Epithelial cell of proximal tubule (primary cell): ENCODE data around the gene CACNA1C. TPM values are rescaled to one million over a fixed set of nuclear protein-coding genes. Genes with fewer than 3 reads are reported as not detected.

Experiments
- DNase-seq: peaks from one replicate; pipeline ENCODE4 v3.0.0-alpha.2; 2011; ENCODE audit warnings: low read depth
- H3K4me3 ChIP-seq: 2 replicates; pipeline ENCODE4 v1.5.1; 2011; ENCODE audit warnings: low read depth, mild to moderate bottlenecking, low read length
- total RNA-seq: library from RNA; depleted of rRNA; stranded (reverse); fragments of >200 nt; gene quantifications from 2 replicates; pipeline ENCODE4 v1.2.3, GENCODE V29; 2015
- TF ChIP-seq, protein P1 (sequence below): conservative IDR thresholded peaks from 2 replicates; pipeline ENCODE4 v1.5.1; 2012; ENCODE audit warnings: low read depth, mild to moderate bottlenecking, low read length

The CACNA1C gene
- total RNA-seq, 1 donor from 2014 or later = not detected

DNA sequence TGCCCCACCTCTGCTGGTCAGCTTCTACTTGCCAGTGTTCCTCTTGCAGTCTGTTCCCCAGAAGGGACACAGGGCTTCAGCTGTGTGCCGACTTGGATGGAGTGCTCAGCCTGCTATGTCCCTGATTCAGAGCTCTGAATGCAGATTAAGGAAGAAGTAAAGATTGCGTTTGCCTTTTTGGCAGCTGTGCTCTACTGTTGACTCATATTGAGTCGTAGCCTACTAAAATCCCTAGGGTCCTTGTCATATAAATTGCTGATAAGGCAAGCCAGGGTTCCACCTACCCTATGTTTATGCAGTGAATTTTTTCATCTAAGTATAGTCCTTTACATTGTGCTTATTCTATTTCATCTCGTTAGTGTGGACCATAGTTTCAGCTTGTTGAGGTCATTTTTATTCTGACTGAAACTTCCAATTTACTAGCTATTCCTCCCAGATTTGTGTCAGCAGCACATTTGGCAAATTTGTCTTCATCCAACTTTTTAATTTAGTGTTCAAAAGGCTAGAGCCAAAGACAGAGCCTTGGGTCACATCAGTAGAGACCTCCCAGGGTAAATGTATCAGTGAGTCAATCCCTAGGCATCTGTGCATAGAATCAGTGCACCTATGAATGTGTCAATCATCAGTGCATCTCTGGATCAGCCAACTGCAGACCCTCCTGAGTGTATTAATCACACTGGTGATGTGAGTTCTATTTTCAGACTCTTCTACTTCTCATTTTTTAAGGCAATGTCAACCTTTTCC is 31.9 kb downstream of the CACNA1C start:
- DNase-seq = no peak
- TF ChIP-seq, protein P1, sequence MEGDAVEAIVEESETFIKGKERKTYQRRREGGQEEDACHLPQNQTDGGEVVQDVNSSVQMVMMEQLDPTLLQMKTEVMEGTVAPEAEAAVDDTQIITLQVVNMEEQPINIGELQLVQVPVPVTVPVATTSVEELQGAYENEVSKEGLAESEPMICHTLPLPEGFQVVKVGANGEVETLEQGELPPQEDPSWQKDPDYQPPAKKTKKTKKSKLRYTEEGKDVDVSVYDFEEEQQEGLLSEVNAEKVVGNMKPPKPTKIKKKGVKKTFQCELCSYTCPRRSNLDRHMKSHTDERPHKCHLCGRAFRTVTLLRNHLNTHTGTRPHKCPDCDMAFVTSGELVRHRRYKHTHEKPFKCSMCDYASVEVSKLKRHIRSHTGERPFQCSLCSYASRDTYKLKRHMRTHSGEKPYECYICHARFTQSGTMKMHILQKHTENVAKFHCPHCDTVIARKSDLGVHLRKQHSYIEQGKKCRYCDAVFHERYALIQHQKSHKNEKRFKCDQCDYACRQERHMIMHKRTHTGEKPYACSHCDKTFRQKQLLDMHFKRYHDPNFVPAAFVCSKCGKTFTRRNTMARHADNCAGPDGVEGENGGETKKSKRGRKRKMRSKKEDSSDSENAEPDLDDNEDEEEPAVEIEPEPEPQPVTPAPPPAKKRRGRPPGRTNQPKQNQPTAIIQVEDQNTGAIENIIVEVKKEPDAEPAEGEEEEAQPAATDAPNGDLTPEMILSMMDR = no peak
- no peak overlapping the region for H3K4me3 ChIP-seq

DNA sequence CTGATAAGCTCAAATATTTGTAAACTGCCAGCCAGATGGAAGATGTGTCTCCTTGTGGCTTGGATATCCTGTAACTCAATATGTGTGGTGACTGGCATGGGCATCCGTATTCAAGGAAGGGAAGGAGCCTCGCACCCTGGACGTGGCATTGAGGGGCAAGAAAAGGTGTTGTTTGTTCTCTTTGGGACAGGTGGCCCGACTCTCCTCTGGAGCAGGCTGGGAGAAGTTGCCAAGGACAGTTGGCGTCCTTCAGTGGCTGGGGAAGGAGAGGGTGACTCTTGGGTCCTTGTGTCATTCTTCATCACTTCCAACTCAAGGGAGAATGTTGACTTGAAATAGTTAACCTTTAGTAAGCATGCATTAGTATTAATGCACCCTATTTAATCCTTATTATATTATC is 39.6 kb downstream of the CACNA1C start:
- TF ChIP-seq, protein P1 = no peak
- no peak overlapping the region for H3K4me3 ChIP-seq
- DNase-seq = no peak

DNA sequence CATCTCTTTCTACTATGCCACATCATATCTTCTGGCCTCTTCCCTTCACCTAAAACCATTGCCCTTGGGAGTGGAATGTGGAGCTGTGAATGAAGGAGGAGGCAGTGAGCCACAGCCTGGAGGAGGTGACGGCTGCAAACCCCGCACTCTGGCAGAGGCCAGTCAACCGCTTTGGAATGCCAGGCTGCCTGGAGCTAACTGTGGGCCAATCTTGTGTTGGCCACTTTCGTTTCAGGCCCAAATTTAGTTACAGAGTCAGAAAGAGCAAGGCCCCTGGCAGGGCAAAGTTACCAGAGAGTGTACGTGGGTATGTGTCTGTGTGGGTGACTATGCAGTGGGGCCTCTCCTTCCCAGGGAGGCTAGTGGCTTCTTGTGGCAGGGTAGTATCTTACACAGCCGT is 40.1 kb downstream of the CACNA1C start:
- no peak for DNase-seq
- no peak overlapping the region for H3K4me3 ChIP-seq
- TF ChIP-seq, protein P1 = no peak

DNA sequence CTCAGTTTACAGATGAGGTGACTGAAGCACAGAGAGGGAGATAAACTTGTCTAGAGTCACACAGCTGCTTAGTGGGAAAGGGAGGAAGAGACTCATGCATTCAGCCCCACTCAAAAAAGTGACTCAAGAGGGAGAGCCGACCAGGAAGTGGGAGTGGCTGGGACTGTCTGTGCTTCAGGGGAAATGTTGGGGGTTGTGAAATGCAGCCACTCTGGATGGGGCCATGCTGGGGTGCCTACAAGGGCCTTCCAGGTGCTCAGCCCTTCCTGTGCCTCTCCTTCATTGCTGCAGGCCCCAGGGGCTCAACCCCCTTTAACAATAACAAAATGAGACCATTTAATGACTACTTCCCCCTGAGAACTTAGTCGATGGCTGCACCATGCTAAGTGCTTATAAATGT is 41.8 kb downstream of the CACNA1C start:
- TF ChIP-seq, protein P1 = no peak
- H3K4me3 ChIP-seq = no peak overlapping the region
- no peak for DNase-seq

DNA sequence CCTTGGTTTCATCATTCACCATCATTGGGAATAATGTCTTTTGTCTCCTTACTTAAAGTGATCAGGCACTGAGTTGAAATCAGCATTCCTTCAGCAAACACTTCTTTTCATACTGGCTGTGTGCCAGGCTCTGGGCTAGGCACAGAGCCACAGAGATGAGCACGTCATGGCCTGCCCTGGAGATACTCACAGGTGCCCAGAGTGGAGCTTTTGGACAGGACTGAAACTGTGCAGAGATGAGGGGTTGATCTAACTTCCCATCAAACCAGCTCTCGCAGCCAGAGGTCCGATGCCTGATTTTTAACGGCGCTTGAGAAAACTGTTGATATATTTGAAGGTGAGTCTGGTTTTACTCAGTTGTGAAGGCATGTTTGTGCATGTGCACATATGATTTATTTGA is 43.1 kb downstream of the CACNA1C start:
- no peak for DNase-seq
- TF ChIP-seq, protein P1 = no peak
- no peak overlapping the region for H3K4me3 ChIP-seq

DNA sequence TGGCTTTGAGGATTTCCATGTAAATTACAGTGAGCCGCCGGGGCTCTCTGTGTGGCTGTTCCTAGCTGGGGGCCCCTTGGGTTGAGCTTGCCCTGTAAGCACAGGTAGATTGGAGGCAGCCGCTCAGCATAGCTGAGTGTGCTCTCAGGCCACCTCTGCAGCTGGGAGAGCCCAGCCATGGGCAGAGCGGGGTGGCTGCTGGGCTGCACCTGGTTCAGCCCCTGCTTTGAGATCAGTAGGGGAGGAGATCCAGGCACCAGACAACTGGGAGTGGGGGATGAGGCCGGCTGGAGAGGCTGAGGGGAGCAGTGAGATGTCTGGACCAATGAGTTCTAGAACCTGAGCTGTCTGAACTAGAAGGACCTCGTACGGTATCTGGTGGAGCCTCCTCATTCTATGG is 44.8 kb downstream of the CACNA1C start:
- TF ChIP-seq, protein P1 = no peak

DNA sequence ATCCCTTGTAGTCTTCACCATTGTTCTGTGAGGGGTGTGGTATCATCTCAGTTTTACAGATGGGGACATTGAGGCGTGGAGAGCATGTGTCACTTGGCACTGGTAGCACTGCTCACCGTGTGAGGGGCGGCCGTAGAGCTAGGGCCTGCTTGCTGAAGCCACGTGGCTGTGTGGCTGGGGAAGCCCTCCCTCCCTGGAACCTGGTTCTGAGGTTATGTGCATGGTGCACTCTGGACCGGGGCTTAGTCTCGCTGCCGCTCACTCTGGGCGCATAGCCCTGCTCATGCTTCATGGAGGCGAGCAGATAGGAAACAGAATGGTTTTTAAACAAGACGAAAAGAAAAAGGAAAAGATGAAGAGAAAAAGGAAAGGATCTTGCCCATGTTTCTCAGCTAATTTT is 46.1 kb downstream of the CACNA1C start:
- TF ChIP-seq, protein P1 = no peak
- no peak overlapping the region for H3K4me3 ChIP-seq
- no peak for DNase-seq

More for the DNA sequence above, 44.8 kb downstream of the CACNA1C start:
- DNase-seq = no peak
- H3K4me3 ChIP-seq = no peak overlapping the region
